Neural cell (in vitro differentiated cells): ENCODE data around the gene NFIX. TPM values are rescaled to one million over a fixed set of nuclear protein-coding genes. Genes with fewer than 3 reads are reported as not detected.

Experiments used
- H2AFZ ChIP-seq: fragments of 200-600, 300-800 bp; sonication (generic), shearing (Covaris generic); 2 replicates; pipeline ENCODE4 v1.6.0; 2014; ENCODE audit warnings: low read depth, mild to moderate bottlenecking, antibody characterized with exemption, low read length, moderate library complexity
- H3F3A ChIP-seq: fragments of 200-600 bp; shearing (Covaris generic); 2 replicates; pipeline ENCODE4 v1.6.1; 2016; ENCODE audit warnings: mild to moderate bottlenecking, moderate library complexity, mixed read lengths, antibody characterized with exemption, low read length; ENCODE audit not compliant: insufficient read depth, poor library complexity, severe bottlenecking
- H3K27ac ChIP-seq: fragments of 200-600, 300-800 bp; sonication (generic), shearing (Covaris generic); 2 replicates; pipeline ENCODE4 v1.5.1; 2014; ENCODE audit warnings: mild to moderate bottlenecking, low read length, moderate library complexity
- H3K27me3 ChIP-seq: fragments of 300-800, 200-600 bp; sonication (generic), shearing (Covaris generic); 2 replicates; pipeline ENCODE4 v1.6.0; 2014; ENCODE audit warnings: mild to moderate bottlenecking, low read depth, low read length, moderate library complexity; ENCODE audit not compliant: insufficient read depth
- H3K36me3 ChIP-seq: fragments of 300-800, 200-600 bp; sonication (generic), shearing (Covaris generic); 2 replicates; pipeline ENCODE4 v1.5.1; 2014; ENCODE audit warnings: mild to moderate bottlenecking, antibody characterized with exemption, low read length, moderate library complexity; ENCODE audit not compliant: insufficient read depth
- H3K4me2 ChIP-seq: fragments of 300-800, 200-600 bp; sonication (generic), shearing (Covaris generic); 2 replicates; pipeline ENCODE4 v1.6.0; 2014; ENCODE audit warnings: mild to moderate bottlenecking, low read length
- H3K4me3 ChIP-seq: fragments of 300-800, 200-600 bp; sonication (generic), shearing (Covaris generic); 2 replicates; pipeline ENCODE4 v1.5.1; 2014; ENCODE audit warnings: mild to moderate bottlenecking, low read length, moderate library complexity
- H3K79me2 ChIP-seq: fragments of 200-600 bp; shearing (Covaris generic); replicated peaks from 2 replicates; pipeline ENCODE4 v1.6.0; 2014; ENCODE audit warnings: mild to moderate bottlenecking, low read length, moderate library complexity; ENCODE audit not compliant: insufficient read depth
- H3K9ac ChIP-seq: fragments of 300-800, 200-600 bp; sonication (generic), shearing (Covaris generic); 2 replicates; pipeline ENCODE4 v1.6.1; 2016; ENCODE audit warnings: mild to moderate bottlenecking, low read length, mixed read lengths
- H3K9me2 ChIP-seq: fragments of 200-600 bp; shearing (Covaris generic); 2 replicates; pipeline ENCODE4 v1.6.1; 2016; ENCODE audit warnings: mild to moderate bottlenecking, low read length, mixed read lengths; ENCODE audit not compliant: insufficient read depth
- H3K9me3 ChIP-seq: fragments of 200-600, 300-800 bp; sonication (generic), shearing (Covaris generic); 2 replicates; pipeline ENCODE4 v1.6.1; 2016; ENCODE audit warnings: mild to moderate bottlenecking, mixed run types, low read length, moderate library complexity, mixed read lengths
- H4K20me1 ChIP-seq: fragments of 200-600 bp; shearing (Covaris generic); 2 replicates; pipeline ENCODE4 v1.6.1; 2016; ENCODE audit warnings: mild to moderate bottlenecking, mixed run types; ENCODE audit not compliant: insufficient read depth
- EP300 ChIP-seq: fragments of 450-650 bp; conservative IDR thresholded peaks from 2 replicates; pipeline ENCODE4 v1.6.1; 2014; ENCODE audit warnings: antibody characterized with exemption, mild to moderate bottlenecking, moderate library complexity; ENCODE audit not compliant: poor library complexity, severe bottlenecking
- EZH2 ChIP-seq: fragments of 200-600, 300-800 bp; shearing (Covaris generic), sonication (generic); IDR thresholded peaks from 2 replicates; pipeline ENCODE4 v1.6.1; 2014; ENCODE audit warnings: antibody characterized with exemption, low read length, borderline replicate concordance, mild to moderate bottlenecking; ENCODE audit not compliant: insufficient read depth, poor library complexity, severe bottlenecking
- MXI1 ChIP-seq: fragments of 450-650 bp; conservative IDR thresholded peaks from 2 replicates; pipeline ENCODE4 v1.6.1; 2014; ENCODE audit warnings: antibody characterized with exemption, mild to moderate bottlenecking; ENCODE audit not compliant: poor library complexity, severe bottlenecking
- POLR2AphosphoS5 ChIP-seq: IDR thresholded peaks from 2 replicates; pipeline ENCODE4 v1.6.1; 2012
- RAD21 ChIP-seq: fragments of 450-650 bp; conservative IDR thresholded peaks from 2 replicates; pipeline ENCODE4 v1.6.1; 2014; ENCODE audit warnings: antibody characterized with exemption, mild to moderate bottlenecking, moderate library complexity
- SMC3 ChIP-seq: fragments of 450-650 bp; conservative IDR thresholded peaks from 2 replicates; pipeline ENCODE4 v1.6.1; 2014; ENCODE audit warnings: antibody characterized with exemption, mild to moderate bottlenecking, moderate library complexity; ENCODE audit not compliant: poor library complexity
- TAF1 ChIP-seq: IDR thresholded peaks from 2 replicates; pipeline ENCODE4 v1.6.1; 2012; ENCODE audit warnings: low read depth
- polyA plus RNA-seq: library from polyadenylated mRNA; depleted of rRNA; stranded (reverse); fragments of >200 nt; gene quantifications from 2 replicates; pipeline ENCODE4 v1.2.3, GENCODE V29; 2014
- TF ChIP-seq, protein P1 (sequence below): fragments of 450-650 bp; IDR thresholded peaks from 2 replicates; pipeline ENCODE4 v1.5.1; 2014; ENCODE audit warnings: antibody characterized with exemption, mild to moderate bottlenecking, moderate library complexity; ENCODE audit not compliant: poor library complexity, severe bottlenecking
- TF ChIP-seq, protein P2 (sequence below): IDR thresholded peaks from 2 replicates; pipeline ENCODE4 v1.6.1; 2012; ENCODE audit warnings: borderline replicate concordance

The NFIX gene
- polyA plus RNA-seq, 1 donor from 2014 or later, result not detected

DNA sequence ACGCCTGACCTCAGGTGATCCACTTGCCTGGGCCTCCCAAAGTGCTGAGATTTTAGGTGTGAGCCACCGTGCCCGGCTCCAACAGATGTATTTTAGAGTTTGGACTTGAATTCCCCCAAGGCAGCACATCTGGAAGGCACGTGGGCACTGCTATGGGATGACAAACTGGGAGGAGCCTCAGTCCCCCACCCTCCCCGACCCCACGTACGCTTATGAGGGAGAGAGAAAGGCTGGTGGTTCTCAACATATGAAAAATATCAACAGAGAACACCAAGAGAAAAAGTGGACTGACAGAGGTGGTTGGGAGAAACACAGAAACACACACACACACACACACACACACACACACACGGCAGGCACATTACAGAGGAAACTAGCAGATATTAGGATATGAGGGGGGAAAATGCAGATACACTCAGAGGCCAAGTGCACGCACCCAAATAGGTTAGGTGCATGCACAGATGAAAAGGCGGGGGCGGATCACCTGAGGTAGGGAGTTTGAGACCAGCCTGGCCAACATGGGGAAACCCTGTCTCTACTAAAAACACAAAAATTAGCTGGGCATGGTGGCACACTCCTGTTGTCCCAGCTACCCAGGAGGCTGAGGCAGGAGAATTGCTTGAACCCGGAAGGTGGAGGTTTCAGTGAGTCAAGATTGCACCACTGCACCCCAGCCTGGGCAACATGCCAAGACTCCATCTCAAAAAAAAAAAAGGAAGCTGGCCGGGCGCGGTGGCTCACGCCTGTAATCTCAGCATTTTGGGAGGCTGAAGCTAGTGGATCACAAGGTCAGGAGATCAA is 151.7 kb downstream of the NFIX start:
- H3K4me3 ChIP-seq, result no peak overlapping the region
- no peaks in the 10 kb centered on the region for H3K27me3 ChIP-seq
- no peak overlapping the region for H3K27ac ChIP-seq
- H3K36me3 ChIP-seq, result no peaks in the 10 kb centered on the region
- H4K20me1 ChIP-seq, result no peaks in the 10 kb centered on the region
- H3K4me2 ChIP-seq, result no peak overlapping the region
- no peaks in the 10 kb centered on the region for H3K9me3 ChIP-seq
- no peak for TF ChIP-seq EP300
- TF ChIP-seq, protein P1, sequence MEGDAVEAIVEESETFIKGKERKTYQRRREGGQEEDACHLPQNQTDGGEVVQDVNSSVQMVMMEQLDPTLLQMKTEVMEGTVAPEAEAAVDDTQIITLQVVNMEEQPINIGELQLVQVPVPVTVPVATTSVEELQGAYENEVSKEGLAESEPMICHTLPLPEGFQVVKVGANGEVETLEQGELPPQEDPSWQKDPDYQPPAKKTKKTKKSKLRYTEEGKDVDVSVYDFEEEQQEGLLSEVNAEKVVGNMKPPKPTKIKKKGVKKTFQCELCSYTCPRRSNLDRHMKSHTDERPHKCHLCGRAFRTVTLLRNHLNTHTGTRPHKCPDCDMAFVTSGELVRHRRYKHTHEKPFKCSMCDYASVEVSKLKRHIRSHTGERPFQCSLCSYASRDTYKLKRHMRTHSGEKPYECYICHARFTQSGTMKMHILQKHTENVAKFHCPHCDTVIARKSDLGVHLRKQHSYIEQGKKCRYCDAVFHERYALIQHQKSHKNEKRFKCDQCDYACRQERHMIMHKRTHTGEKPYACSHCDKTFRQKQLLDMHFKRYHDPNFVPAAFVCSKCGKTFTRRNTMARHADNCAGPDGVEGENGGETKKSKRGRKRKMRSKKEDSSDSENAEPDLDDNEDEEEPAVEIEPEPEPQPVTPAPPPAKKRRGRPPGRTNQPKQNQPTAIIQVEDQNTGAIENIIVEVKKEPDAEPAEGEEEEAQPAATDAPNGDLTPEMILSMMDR, result no peak
- TF ChIP-seq TAF1, result no peak
- no peak for TF ChIP-seq RAD21
- TF ChIP-seq, protein P2, sequence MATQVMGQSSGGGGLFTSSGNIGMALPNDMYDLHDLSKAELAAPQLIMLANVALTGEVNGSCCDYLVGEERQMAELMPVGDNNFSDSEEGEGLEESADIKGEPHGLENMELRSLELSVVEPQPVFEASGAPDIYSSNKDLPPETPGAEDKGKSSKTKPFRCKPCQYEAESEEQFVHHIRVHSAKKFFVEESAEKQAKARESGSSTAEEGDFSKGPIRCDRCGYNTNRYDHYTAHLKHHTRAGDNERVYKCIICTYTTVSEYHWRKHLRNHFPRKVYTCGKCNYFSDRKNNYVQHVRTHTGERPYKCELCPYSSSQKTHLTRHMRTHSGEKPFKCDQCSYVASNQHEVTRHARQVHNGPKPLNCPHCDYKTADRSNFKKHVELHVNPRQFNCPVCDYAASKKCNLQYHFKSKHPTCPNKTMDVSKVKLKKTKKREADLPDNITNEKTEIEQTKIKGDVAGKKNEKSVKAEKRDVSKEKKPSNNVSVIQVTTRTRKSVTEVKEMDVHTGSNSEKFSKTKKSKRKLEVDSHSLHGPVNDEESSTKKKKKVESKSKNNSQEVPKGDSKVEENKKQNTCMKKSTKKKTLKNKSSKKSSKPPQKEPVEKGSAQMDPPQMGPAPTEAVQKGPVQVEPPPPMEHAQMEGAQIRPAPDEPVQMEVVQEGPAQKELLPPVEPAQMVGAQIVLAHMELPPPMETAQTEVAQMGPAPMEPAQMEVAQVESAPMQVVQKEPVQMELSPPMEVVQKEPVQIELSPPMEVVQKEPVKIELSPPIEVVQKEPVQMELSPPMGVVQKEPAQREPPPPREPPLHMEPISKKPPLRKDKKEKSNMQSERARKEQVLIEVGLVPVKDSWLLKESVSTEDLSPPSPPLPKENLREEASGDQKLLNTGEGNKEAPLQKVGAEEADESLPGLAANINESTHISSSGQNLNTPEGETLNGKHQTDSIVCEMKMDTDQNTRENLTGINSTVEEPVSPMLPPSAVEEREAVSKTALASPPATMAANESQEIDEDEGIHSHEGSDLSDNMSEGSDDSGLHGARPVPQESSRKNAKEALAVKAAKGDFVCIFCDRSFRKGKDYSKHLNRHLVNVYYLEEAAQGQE, result no peak
- no peak for TF ChIP-seq MXI1
- no peak for TF ChIP-seq EZH2
- no peak for TF ChIP-seq SMC3
- no peak for TF ChIP-seq POLR2AphosphoS5
- no peaks in the 10 kb centered on the region for H3K9me2 ChIP-seq
- no peak overlapping the region for H3K9ac ChIP-seq
- peaks cover 4% of the 10 kb centered on the region for H3K79me2 ChIP-seq
- no peak overlapping the region for H2AFZ ChIP-seq
- H3F3A ChIP-seq, result no peaks in the 10 kb centered on the region

Other genes starting within 250 kb of the NFIX start
- gene BEST2, start 243.7 kb upstream of the NFIX start, polyA plus RNA-seq, result not detected in 2 replicates
- gene HOOK2, start 219.9 kb upstream of the NFIX start, polyA plus RNA-seq, result 28.4 and 44.3 TPM in 2 replicates
- gene JUNB, start 204.0 kb upstream of the NFIX start, polyA plus RNA-seq, result 18.7 and 29.4 TPM in 2 replicates
- 832 and 882 TPM in 2 replicates for gene PRDX2, start 193.7 kb upstream of the NFIX start, polyA plus RNA-seq
- not detected in 2 replicates for gene THSD8, start 193.4 kb upstream of the NFIX start, polyA plus RNA-seq
- gene RNASEH2A, start 188.9 kb upstream of the NFIX start, polyA plus RNA-seq, result 25.7 and 28.2 TPM in 2 replicates
- gene RTBDN, start 160.9 kb upstream of the NFIX start, polyA plus RNA-seq, result 1.0 TPM in 1 of 2 replicates, not detected in the other
- gene MAST1, start 157.0 kb upstream of the NFIX start, polyA plus RNA-seq, result 65.0 and 105 TPM in 2 replicates
- 0.59 TPM in 1 of 2 replicates, not detected in the other for gene DNASE2, start 114.0 kb upstream of the NFIX start, polyA plus RNA-seq
- not detected in 2 replicates for gene KLF1, start 108.3 kb upstream of the NFIX start, polyA plus RNA-seq
- gene GCDH, start 104.3 kb upstream of the NFIX start, polyA plus RNA-seq, result 35.4 and 51.5 TPM in 2 replicates
- gene SYCE2, start 76.2 kb upstream of the NFIX start, polyA plus RNA-seq, result 1.5 and 1.6 TPM in 2 replicates
- 47.6 and 55.9 TPM in 2 replicates for gene FARSA, start 61.8 kb upstream of the NFIX start, polyA plus RNA-seq
- 211 and 242 TPM in 2 replicates for gene CALR, start 56.9 kb upstream of the NFIX start, polyA plus RNA-seq
- 37.4 and 42.1 TPM in 2 replicates for gene RAD23A, start 49.6 kb upstream of the NFIX start, polyA plus RNA-seq
- gene GADD45GIP1, start 38.3 kb upstream of the NFIX start, polyA plus RNA-seq, result 18.6 and 21.3 TPM in 2 replicates
- not detected in 2 replicates for gene DAND5, start 25.9 kb upstream of the NFIX start, polyA plus RNA-seq
- not detected in 2 replicates for gene LYL1, start 107.4 kb downstream of the NFIX start, polyA plus RNA-seq
- 80.3 and 94.4 TPM in 2 replicates for gene TRMT1, start 121.3 kb downstream of the NFIX start, polyA plus RNA-seq
- gene NACC1, start 122.8 kb downstream of the NFIX start, polyA plus RNA-seq, result 11.6 and 16.1 TPM in 2 replicates
- gene STX10, start 154.9 kb downstream of the NFIX start, polyA plus RNA-seq, result 157 and 191 TPM in 2 replicates
- 23.3 and 25.9 TPM in 2 replicates for gene IER2, start 154.9 kb downstream of the NFIX start, polyA plus RNA-seq